Activated CD4-positive, alpha-beta T cell treated with anti-CD3 and anti-CD28 coated beads, Interleukin-2, amount 50 U/mL, for 16 hours (primary cell): ENCODE measurements around the gene ZHX3.
A peak's percentile ranks its signal among the peaks of the same experiment; 100 is the strongest.

Experiments used
- DNase-seq: peaks from one replicate; pipeline ENCODE4 v3.0.0-alpha.2; 2020

Gene ZHX3

GRCh38 chr20:41182296-41183212 is 135.0 kb downstream of the ZHX3 start:
- no peak for DNase-seq

GRCh38 chr20:41181567-41181966 is 136.0 kb downstream of the ZHX3 start:
- DNase-seq: no peak

- no peak for DNase-seq
Measured at GRCh38 chr20:41180599-41181333, 136.8 kb downstream of the ZHX3 start.

GRCh38 chr20:41179961-41180360 is 137.6 kb downstream of the ZHX3 start:
- no peak for DNase-seq

- no peak for DNase-seq
Measured at GRCh38 chr20:41178904-41179432, 138.6 kb downstream of the ZHX3 start.

GRCh38 chr20:41178495-41178894 is 139.0 kb downstream of the ZHX3 start:
- DNase-seq: no peak

- DNase-seq: no peak
Measured at GRCh38 chr20:41177636-41178035, 139.9 kb downstream of the ZHX3 start.

GRCh38 chr20:41176711-41177552 is 140.6 kb downstream of the ZHX3 start:
- no peak for DNase-seq

GRCh38 chr20:41175727-41176330 is 141.7 kb downstream of the ZHX3 start:
- no peak for DNase-seq

GRCh38 chr20:41175201-41175651 is 142.3 kb downstream of the ZHX3 start:
- DNase-seq: no peak

- DNase-seq: no peak
Measured at GRCh38 chr20:41174782-41175181, 142.7 kb downstream of the ZHX3 start.

- DNase-seq: no peak
Measured at GRCh38 chr20:41174373-41174772, 143.2 kb downstream of the ZHX3 start.

- no peak for DNase-seq
Measured at GRCh38 chr20:41173791-41174341, 143.7 kb downstream of the ZHX3 start.

GRCh38 chr20:41173161-41173721 is 144.3 kb downstream of the ZHX3 start:
- DNase-seq: peak; percentile 55

- no peak for DNase-seq
Measured at GRCh38 chr20:41172296-41173140, 145.0 kb downstream of the ZHX3 start.

- no peak for DNase-seq
Measured at GRCh38 chr20:41171736-41172295, 145.7 kb downstream of the ZHX3 start.

GRCh38 chr20:41170386-41171105 is 147.0 kb downstream of the ZHX3 start:
- DNase-seq: no peak

- DNase-seq: no peak
Measured at GRCh38 chr20:41169791-41170351, 147.7 kb downstream of the ZHX3 start.

GRCh38 chr20:41169162-41169690 is 148.3 kb downstream of the ZHX3 start:
- no peak for DNase-seq
